GM10847 (cell line): ENCODE results near the gene ANAPC16.

Experiments used
- POLR2A ChIP-seq: IDR thresholded peaks from 2 replicates; pipeline ENCODE4 v1.6.1; 2011; ENCODE audit not compliant: insufficient read length; ENCODE audit errors: extremely low read depth

The ANAPC16 gene

DNA sequence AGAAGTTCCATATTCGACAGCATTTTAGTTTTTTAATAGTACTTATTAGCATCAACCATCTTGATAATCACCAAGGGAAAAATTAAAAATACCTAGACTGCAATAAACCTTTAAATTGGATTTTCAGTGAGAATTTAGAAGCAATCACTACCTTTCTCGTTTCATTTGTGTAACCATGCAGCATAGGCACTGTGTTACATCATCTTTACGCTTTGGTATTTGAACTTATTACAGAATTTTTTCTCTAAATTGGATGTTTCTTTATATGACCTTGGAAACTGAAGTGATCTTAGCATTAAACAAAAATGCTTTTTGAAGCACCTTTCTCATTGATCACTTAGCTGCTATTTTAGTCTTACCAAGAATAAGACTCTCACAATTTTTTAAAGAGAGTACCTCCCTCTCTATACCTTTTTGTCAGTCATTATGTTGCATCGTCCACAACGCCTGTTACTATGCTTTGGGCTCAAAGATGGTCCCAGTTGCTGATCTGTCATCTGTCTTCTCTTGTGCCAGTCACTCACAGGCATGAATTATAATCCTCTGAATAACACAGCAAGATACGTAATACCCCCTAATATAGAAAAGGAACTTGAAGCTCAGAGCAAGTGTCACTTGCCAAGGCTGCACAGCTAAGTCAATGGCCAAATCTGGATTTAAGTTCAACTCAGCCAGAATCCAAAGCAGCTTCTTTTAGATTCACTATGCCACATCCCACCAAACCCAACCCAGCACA is 19.9 kb downstream of the ANAPC16 start:
- TF ChIP-seq POLR2A, result no peak

DNA sequence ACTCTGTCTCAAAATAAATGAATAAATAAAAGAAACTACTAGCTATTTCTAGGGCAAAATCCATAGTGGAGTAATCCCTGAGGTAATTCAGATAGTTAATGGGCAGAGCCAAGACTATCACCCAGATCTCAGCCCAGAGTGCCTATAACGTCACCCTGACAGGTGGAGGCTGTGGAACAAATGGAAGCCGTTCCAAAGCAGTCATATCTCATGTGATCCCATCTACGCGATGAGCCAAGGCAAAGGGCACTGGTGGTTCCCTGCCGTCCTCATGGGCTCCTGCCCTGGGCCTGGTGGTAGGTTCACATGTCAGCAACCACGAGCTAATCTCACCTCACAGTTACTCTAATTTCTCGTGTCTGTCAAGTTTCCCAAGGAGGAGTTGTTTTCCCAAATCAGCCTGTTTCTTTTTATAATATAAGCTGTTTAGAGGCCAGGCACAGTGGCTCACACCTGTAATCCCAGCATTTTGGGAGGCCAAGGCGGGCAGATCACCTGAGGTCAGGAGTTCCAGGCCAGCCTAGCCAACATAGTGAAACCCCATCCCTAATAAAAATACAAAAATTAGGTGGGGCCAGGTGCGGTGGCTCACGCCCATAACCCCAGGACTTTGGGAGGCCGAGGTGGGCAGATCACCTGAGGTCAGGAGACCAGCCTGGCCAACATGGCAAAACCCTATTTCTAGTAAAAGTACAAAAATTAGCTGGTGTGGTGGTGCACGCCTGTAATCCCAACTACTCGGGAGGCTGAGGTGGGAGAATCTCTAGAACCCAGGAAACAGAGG is 22.8 kb downstream of the ANAPC16 start:
- no peak for TF ChIP-seq POLR2A

DNA sequence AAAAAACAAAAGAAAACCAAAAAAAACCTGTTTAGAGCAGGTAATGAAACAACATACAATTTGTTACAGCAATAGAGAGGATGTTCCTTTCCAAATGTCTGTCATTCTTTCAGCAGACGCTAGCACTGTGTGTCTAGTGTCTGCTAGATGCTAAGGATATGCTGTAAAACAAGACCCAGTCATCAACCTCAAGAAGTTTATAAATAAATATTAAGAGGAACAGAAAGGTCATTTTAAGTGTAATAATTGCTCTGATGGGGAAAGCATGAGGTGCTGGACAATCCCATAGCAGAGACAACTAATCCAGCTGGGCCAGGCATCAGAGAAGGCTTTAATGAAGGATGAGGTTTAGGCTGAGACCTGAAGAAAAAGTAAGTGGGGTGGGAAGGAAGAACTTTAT is 23.6 kb downstream of the ANAPC16 start:
- no peak for TF ChIP-seq POLR2A

DNA sequence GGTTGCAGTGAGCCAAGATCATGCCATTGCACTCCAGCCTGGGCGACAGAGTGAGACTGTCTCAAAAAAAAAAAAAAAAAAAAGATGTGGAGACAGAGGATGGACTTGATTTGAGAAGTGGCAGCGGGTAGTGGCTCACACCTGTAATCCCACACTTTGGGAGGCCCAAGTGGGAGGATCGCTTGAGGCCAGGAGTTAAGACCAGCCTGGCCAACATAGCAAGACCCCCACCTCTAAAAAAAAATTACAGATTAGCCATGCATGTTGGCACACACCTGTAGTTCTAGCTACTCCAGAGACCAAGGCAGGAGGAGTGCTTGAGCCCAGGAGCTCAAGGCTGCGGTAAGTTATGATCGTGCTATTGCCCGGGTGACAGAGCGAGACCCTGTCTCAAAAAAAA is 24.6 kb downstream of the ANAPC16 start:
- TF ChIP-seq POLR2A, result no peak

DNA sequence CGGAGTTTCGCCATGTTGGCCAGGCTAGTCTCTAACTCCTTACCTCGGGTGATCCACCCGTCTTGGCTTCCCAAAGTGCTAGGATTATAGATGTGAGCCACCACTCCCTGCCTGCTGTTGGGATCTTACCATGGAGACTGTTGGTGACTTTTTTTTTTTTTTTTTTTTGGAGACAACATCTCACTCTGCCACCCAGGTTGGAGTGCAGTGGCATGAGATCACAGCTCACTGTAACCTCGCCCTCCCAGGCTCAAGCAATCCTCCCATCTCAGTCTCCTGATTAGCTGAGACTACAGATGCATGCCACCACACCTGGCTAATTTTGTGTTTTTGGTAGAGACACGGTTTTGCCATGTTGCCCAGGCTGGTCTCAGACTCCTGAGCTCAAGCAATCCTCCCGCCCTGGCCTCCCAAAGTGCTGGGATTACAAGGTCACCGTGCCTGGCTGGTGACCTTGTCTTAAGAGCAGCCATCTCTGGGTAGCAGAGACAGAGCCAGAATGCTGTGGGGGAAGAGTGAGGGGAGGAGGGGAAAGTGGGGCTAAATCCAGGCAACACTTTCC is 26.0 kb downstream of the ANAPC16 start:
- TF ChIP-seq POLR2A, result no peak

DNA sequence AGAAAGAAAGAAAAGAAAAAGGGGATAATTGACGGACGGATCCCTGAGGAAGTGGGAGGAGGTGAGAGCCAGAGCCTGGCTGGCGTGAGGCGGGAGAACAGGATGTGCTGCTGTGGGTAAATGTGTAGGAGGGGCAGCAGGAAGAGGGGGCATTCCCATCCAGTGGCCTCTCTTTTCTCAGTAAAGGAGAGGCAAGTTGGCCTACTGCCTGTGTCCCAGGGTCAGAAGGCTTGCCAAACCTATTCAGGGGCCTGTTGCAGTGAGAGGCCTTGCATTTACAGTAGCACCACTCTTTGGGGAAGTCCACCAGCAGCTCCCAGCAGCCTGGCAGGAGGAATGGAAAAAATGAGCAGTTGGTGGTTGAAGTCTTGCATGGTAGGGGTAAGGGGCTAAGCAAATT is 26.9 kb downstream of the ANAPC16 start:
- no peak for TF ChIP-seq POLR2A

DNA sequence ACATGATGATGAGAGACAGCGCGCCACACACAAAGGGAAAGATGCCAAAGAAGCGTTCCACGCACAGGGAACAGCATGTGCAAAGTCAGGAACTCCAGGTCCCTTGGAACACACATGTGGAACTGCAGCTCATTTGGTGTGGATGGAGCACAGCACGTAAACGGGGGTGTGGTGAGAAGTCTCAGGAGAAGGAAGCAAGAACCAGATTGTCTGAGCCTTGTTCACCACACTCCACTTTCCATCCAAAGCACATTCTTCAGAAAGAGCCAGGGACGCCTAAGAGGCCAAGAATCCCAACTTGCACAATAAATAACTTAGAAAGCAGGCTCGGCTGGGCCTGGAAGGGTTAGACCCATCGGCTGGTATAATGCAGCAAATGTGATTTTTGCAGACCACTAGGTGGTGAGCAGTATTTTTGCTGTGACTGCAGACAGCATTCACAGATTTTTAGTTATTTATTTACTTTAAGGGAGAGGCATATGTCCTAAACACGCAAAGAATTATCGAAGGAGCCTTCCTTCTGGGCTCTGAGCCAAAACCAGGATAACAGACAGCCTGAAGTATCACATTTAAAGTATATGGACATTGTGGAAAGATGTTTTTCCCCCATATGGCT is 28.1 kb downstream of the ANAPC16 start:
- TF ChIP-seq POLR2A, result no peak

DNA sequence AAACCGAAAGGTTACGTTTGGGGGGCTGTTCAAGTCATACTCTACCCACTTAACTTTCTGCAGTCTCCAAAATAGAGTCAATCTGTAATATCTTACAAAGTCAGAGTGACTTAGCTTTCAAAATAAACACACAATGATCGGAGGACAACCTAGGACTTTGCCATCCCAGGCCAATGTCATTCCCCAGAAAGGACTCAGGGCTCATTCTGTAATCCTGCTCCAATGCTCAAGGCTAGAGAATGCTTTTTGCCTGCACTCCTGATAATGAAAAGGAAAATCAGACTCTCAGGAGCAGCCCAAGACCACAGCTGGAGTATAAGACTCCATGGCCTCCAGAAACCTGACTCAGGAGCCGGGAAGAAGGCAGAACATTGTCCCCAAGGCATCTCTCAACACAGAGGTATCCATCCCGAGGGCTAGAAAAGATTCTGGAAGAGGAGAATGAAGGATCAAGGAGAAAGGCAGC is 28.8 kb downstream of the ANAPC16 start:
- TF ChIP-seq POLR2A, result no peak

DNA sequence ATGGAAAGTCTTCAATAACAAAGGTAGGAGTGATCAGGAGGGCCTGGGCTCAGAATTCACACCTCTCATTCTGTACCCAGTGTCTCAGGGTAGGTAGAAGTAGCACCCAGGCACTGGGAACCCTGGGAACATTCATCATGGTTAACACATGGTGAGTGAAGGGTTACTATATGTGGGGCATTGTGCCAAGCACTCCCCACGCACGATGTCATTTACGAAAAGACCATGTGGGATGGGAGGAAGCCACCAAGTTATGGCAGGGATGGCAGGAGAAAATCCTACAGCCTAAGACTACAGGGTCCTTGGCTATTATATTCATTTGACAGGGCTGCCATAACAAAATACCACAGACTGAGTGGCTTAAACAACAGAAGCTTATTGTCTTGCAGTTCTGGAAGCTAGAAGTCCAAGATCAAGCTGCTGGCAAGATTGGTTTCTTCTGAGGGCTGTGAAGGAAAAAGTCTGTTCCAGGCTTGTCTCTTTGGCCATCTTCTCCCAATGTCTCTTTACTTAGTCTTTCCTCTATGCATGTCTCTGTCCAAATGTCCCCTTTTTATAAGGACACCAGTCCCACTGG is 30.2 kb downstream of the ANAPC16 start:
- TF ChIP-seq POLR2A, result no peak

DNA sequence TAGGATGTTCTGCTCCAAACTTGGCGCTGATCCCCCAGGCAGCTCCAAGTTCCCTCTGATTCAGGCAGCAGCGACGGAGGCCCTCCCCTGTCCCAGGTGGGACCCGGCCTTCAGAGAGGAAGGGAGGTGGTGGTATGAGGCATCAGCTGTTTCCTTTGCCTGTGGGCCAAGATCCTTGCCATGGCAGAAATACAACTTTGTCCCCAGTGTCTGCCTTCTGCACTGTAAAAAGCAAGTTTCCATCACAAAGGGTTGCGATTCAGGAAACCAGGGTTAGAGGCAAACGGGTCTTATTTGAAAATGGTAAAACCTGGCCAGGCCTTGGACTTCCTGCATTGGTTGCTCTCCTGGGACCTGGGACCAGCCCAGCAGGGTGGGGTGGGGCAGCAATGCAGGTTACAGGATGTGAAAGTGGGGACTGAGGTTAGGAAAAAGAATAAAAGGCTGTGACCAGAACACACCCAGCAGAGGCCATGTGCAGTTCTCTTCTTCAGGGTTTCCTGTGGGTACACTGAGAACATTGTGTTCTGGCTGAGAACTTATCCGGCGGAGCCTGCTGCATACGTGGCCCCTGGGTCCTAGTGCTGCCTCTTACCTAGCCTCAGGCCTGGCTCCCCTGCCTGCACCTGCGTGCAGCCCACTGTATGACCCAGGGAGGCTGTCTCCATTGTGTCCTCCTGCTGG is 32.8 kb downstream of the ANAPC16 start:
- TF ChIP-seq POLR2A, result peak; percentile 55

DNA sequence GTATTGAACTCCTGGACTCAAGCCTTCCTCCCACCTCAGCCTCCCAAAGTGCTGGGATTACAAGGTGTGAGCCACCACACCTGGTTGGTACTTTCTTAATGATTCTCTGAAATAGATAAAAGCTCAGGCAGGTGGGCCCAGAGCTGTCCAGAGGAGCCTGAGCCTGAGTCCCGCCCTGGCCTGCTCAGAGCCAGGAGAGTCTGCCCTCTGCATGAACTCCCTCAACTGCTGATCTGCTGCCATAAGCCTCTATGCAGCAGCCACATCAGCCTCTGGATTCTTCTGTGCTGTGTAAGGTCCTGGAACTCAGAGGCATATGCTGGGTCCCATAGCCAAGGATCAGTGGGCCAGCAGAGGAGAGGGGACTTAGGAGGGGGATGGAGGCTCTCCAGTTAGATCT is 34.9 kb downstream of the ANAPC16 start:
- TF ChIP-seq POLR2A, result no peak

DNA sequence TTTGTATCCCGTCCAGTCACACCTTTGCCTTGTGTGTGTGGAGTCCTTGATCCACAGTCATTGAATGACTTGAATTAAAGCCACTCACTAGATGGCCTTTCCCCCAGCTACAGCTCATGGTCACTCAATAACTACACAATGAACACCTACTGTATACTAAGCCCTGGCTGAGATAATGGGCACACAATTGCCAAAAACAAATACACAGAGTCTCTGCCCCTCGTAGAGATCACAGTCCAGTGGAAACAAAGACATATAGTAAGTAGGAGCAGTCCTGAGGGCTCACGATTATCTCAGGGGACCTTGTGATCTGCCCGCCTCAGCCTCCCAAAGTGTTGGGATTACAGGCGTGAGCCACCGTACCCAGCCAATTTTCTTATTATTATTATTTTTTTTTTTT is 35.8 kb downstream of the ANAPC16 start:
- TF ChIP-seq POLR2A, result no peak

DNA sequence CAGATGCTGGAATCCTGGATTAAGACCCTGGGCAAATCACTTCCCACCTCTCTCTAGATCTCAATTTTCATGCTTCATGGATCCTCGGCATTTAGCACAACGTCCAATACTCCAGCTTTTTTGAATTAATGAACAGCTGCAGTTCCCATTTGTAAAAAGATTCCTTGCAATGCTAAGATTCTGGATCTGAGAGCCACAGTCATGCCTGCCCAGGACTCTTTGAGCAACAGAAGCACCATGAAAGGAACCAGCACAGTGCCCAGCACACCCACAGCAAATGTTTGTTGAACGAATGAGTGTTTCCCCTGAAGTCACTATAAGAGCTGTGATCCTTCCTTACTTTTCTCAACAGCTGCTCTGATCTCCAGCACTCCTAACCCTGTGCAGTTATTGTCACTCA is 37.2 kb downstream of the ANAPC16 start:
- TF ChIP-seq POLR2A, result no peak

DNA sequence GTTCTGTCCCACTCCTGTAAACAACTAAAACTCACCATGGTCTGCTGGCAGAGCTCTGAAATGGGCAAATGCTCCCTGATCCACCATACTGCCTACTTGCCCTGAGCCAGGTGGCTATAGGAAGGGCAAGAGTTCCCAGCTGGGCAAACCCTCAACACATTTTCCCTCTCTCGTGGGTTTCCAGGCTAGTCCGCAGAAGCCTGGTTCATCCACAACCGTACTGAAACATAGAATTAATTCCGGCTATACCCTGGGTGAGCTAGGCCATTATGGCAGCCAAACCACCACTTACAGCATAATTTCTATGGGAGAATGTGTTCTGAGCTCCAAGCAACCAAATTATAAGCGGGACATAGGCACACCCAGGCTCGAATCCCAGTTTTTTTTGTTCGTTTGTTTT is 37.8 kb downstream of the ANAPC16 start:
- TF ChIP-seq POLR2A, result no peak
